ENCODE measurements around the gene PUM2.
"Not testable (repeated sequence)": the region's sequence is repeated elsewhere in the genome, so short reads cannot be mapped to it uniquely, and the experiment has no call there.

PUM2 gene

GRCh38 chr2:20370191-20370590 lies 19.5 kb upstream of the PUM2 start:
- no peak for DNase-seq

GRCh38 chr2:20369366-20369765 lies 18.7 kb upstream of the PUM2 start:
- no peak for DNase-seq

- no peak for DNase-seq
These were observed 18.1 kb upstream of the PUM2 start for GRCh38 chr2:20368706-20369105.

GRCh38 chr2:20367929-20368328 lies 17.3 kb upstream of the PUM2 start:
- not testable (repeated sequence) for DNase-seq

GRCh38 chr2:20366672-20367116 lies 16.1 kb upstream of the PUM2 start:
- no peak for DNase-seq

- DNase-seq: no peak
These were observed 14.7 kb upstream of the PUM2 start for GRCh38 chr2:20365249-20365817.

- DNase-seq: no peak
These were observed 12.9 kb upstream of the PUM2 start for GRCh38 chr2:20363578-20363977.

GRCh38 chr2:20362701-20363435 lies 12.2 kb upstream of the PUM2 start:
- DNase-seq: no peak

GRCh38 chr2:20361893-20362292 lies 11.2 kb upstream of the PUM2 start:
- DNase-seq: no peak

GRCh38 chr2:20359096-20359495 lies 8.5 kb upstream of the PUM2 start:
- no peak for DNase-seq

GRCh38 chr2:20357638-20358389 lies 7.2 kb upstream of the PUM2 start:
- DNase-seq: no peak

GRCh38 chr2:20356042-20356441 lies 5.4 kb upstream of the PUM2 start:
- DNase-seq: no peak

- DNase-seq: no peak
These were observed 4.5 kb upstream of the PUM2 start for GRCh38 chr2:20355131-20355530.

GRCh38 chr2:20353241-20353992 lies 2.8 kb upstream of the PUM2 start:
- no peak for DNase-seq

GRCh38 chr2:20352581-20353216 lies 2.1 kb upstream of the PUM2 start:
- no peak for DNase-seq

GRCh38 chr2:20352230-20352578 lies 1.6 kb upstream of the PUM2 start:
- no peak for DNase-seq

GRCh38 chr2:20351555-20352229 lies 1.0 kb upstream of the PUM2 start:
- DNase-seq: peak; percentile 58

GRCh38 chr2:20350041-20350712 lies 467 bp downstream of the PUM2 start:
- no peak for DNase-seq

GRCh38 chr2:20349513-20349921 lies 1.1 kb downstream of the PUM2 start:
- no peak for DNase-seq

- no peak for DNase-seq
These were observed 2.1 kb downstream of the PUM2 start for GRCh38 chr2:20348542-20348941.

GRCh38 chr2:20346565-20347381 lies 3.9 kb downstream of the PUM2 start:
- no peak for DNase-seq

Data from NCI-H2081 treated with DMSO at 0.1 percent for 48 hours (cell line).